GM19438 (cell line): ENCODE results near the gene PRR23A.

ENCODE experiments used
- ATAC-seq: cut with Tn5 transposase; IDR thresholded peaks from one replicate; pipeline ENCODE4 v1.9.1; 2021; ENCODE audit warnings: low read depth; ENCODE audit not compliant: unreplicated experiment

The PRR23A gene

DNA sequence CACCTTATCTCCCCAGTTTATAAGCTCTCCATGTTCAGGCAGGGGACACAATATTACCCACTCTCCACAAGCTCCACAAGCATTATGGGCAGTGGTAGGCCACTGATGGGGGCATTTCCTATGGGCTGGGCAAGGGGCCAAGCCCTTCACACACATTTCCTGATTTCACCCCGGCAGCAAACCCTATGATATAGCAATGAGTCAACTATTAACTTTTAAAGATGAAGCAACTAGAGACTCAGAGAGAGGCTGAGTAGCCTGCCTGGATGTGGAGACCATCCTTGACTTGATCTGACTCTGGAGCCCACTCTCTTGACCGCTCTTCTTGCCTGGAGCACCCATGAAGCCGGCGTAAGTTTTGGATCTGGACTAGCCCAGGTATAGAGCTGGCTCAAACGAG, 31.6 kb downstream of the PRR23A start:
- no peak for ATAC-seq

DNA sequence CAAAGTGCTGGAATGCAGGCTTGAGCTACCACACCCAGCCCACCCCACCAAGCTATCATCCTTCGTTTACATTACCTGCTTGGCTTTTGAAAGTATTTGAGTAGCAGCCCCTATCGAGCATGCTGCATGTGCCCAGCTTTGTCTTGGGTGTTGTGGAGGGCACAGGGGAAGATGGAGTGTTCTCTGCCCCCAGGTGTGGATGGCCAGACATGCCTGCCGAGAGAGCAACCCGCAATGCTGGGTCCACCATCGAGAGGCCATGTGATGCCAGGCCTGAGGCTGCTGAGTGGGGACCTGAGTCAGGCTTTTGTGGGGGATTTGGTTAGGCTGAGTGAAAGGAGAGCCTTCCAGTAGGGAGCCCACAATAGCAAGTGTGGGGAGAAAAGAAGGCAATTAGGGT, 33.1 kb downstream of the PRR23A start:
- no peak for ATAC-seq

DNA sequence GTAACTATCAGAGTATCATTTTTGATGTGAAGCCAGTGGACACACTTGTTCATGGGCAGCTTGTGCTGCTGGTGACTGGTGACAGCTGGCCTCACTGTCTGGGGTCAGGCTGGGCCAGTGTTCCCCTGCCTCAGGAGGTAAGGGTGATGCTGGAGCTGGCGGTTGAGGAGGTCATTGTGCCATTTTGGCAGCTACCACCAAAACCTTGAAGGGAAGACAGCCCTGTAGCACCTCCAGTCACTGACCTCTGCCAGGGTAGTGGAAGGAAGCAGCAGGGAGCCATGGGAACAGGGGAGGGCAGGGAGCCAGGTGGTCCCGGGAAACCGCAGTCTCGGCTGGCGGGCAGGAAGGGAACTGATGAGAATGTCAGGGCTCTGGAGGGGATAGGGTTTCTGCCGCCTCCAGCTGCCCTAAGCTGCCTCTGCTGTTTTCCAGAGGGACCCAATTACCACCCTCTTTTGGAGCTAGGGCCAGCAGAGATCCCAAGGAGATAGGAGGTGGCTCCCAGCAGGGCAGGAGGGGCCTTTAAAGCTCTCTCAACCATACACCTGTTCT, 34.2 kb downstream of the PRR23A start:
- no peak for ATAC-seq

DNA sequence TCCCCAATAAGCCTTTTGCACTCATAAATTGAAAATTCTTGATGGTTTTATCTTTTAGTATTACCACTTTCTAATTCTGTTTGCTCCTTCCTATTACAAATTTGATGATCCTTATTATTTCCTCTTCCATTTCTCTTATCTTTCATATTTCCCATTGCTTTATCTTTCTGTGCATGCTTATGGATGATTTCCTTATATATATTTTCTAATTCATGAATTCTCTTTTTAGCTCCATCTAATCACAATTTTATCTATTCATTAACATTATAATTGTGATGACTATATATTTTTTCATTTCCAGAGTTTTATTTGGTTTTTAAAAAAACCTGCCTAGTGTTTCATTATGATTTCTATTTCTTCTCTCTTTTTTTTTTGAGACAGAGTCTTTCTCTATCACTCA, 41.1 kb downstream of the PRR23A start:
- ATAC-seq, result no peak

DNA sequence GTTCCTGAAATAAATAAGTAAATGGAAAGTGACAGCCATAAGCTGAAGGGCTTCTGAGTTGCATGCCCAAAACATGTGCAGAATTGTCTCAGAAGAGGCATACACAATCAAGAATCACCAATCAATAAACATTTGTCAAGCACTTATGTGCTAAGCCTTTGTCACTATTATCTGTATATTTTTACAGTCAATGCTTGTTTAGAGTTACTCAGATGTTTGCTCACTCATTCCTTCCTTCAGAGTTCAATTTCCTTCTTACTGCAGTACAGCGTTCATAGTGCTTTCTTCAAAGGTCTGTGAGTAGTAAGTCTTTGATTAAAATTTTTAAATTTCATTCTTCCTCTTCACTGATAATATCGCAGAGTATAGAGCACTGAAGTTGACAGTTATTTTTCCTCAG, 41.8 kb downstream of the PRR23A start:
- no peak for ATAC-seq

DNA sequence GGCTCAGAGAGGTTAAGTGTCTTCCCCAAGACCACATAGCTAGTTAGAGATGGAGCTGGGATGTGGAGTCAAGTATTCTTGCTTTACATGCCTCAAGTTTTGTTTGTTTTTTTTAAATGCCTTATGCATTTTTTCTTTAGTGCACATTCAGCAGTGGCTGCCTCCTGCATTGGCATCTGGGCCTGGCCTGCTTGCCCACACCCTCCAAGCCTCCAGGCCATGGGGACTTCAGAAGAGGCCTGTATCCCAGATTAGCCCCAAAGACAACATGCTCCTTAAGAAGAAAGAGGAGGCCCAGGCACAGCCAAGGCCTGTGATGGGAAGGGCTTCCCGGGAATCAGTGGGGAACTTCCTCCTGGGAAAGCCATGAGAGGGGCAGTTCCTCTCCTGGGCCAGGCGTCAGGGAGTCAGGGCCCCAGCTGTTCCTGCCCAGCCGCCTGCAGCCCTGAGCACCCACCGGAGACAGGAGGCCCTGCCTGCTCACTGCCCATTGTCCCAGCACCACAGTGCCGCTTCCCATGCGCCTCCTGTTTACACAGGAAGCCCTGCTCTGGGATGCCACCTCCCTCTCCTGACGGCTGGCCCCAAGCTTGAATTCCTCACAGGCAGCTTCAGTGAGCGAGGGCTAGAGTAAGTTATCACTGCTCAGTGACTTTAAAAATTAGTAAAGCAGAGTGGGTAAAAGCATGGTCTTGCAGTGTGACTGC, 43.1 kb downstream of the PRR23A start:
- ATAC-seq, result no peak

DNA sequence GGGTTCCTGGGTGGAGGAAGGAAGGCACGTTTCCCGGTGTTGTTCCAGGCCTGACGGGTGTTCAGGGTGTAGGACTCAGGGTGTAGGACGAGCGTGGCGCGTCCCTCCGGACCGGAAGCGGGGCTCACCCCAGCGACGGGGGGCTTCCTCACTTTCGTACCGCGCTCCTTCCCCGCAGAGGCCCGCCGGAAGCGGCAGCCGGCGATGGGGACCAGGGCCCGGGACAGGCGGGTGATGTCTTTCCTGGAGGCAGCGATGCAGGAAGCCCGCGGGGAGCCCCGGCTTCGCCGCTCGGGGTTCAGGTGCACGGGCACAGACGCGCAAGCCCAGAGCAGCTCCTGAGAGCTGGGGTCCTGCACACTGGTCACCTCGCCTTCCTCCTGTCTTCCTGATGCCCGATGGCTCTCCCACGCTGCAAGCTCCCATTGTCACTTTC, 45.6 kb downstream of the PRR23A start:
- ATAC-seq, result no peak
